ENCODE data around the gene PLCD3.

Gene PLCD3

GRCh38 chr17:45101883-45102811, 30.2 kb downstream of the PLCD3 start:
- no peak for DNase-seq

GRCh38 chr17:45101546-45101882, 30.8 kb downstream of the PLCD3 start:
- no peak for DNase-seq

GRCh38 chr17:45098869-45099616, 33.3 kb downstream of the PLCD3 start:
- DNase-seq: peak; percentile 83 to 86

GRCh38 chr17:45098081-45098868, 34.0 kb downstream of the PLCD3 start:
- no peak for DNase-seq

GRCh38 chr17:45096926-45097325, 35.4 kb downstream of the PLCD3 start:
- DNase-seq: no peak

GRCh38 chr17:45096141-45096540, 36.2 kb downstream of the PLCD3 start:
- DNase-seq: no peak

- DNase-seq: no peak
Measured at GRCh38 chr17:45093444-45094110, 38.7 kb downstream of the PLCD3 start.

GRCh38 chr17:45092911-45093430, 39.3 kb downstream of the PLCD3 start:
- DNase-seq: no peak

GRCh38 chr17:45091778-45092425, 40.4 kb downstream of the PLCD3 start:
- DNase-seq: no peak

GRCh38 chr17:45090711-45091110, 41.6 kb downstream of the PLCD3 start:
- no peak for DNase-seq

- no peak for DNase-seq
Measured at GRCh38 chr17:45088741-45089140, 43.6 kb downstream of the PLCD3 start.

GRCh38 chr17:45087978-45088377, 44.3 kb downstream of the PLCD3 start:
- DNase-seq: no peak

- DNase-seq: no peak
Measured at GRCh38 chr17:45087504-45087975, 44.8 kb downstream of the PLCD3 start.

GRCh38 chr17:45086865-45087503, 45.3 kb downstream of the PLCD3 start:
- no peak for DNase-seq

GRCh38 chr17:45086391-45086790, 45.9 kb downstream of the PLCD3 start:
- DNase-seq: no peak

GRCh38 chr17:45081047-45081703, 51.1 kb downstream of the PLCD3 start:
- DNase-seq: no peak

- DNase-seq: no peak
Measured at GRCh38 chr17:45077643-45078042, 54.7 kb downstream of the PLCD3 start.

- DNase-seq: no peak
Measured at GRCh38 chr17:45073414-45074070, 58.8 kb downstream of the PLCD3 start.

GRCh38 chr17:45070809-45071208, 61.5 kb downstream of the PLCD3 start:
- no peak for DNase-seq

GRCh38 chr17:45070001-45070400, 62.3 kb downstream of the PLCD3 start:
- DNase-seq: no peak
